Effector CD8-positive, alpha-beta T cell (primary cell): Measurements from ENCODE around the gene LTN1.

Experiments used
- DNase-seq: peaks from one replicate; lab custom pipeline; 2025; lab: John Stamatoyannopoulos, UW

Gene LTN1

GRCh38 chr21:28928578-28929420, 63.9 kb downstream of the LTN1 start:
- DNase-seq, result no peak

GRCh38 chr21:28927130-28927529, 65.5 kb downstream of the LTN1 start:
- no peak for DNase-seq

- DNase-seq, result no peak
Observed at GRCh38 chr21:28923439-28923975, 69.2 kb downstream of the LTN1 start.

GRCh38 chr21:28922368-28922767, 70.3 kb downstream of the LTN1 start:
- no peak for DNase-seq

GRCh38 chr21:28916150-28916893, 76.4 kb downstream of the LTN1 start:
- DNase-seq, result no peak

- DNase-seq, result no peak
Observed at GRCh38 chr21:28913071-28913470, 79.6 kb downstream of the LTN1 start.

GRCh38 chr21:28910280-28910887, 82.3 kb downstream of the LTN1 start:
- no peak for DNase-seq

GRCh38 chr21:28908351-28908750, 84.3 kb downstream of the LTN1 start:
- DNase-seq, result no peak

- no peak for DNase-seq
Observed at GRCh38 chr21:28906841-28907240, 85.8 kb downstream of the LTN1 start.

- no peak for DNase-seq
Observed at GRCh38 chr21:28906236-28906635, 86.4 kb downstream of the LTN1 start.

GRCh38 chr21:28904961-28905435, 87.7 kb downstream of the LTN1 start:
- no peak for DNase-seq

GRCh38 chr21:28903448-28903847, 89.2 kb downstream of the LTN1 start:
- DNase-seq, result no peak

GRCh38 chr21:28900481-28900880, 92.2 kb downstream of the LTN1 start:
- DNase-seq, result no peak

- no peak for DNase-seq
Observed at GRCh38 chr21:28899744-28900143, 92.9 kb downstream of the LTN1 start.

GRCh38 chr21:28899220-28899619, 93.5 kb downstream of the LTN1 start:
- no peak for DNase-seq

GRCh38 chr21:28893687-28894086, 99.0 kb downstream of the LTN1 start:
- no peak for DNase-seq

GRCh38 chr21:28892199-28893111, 100.2 kb downstream of the LTN1 start:
- no peak for DNase-seq

- DNase-seq, result no peak
Observed at GRCh38 chr21:28885853-28886177, 106.9 kb downstream of the LTN1 start.

- peak; percentile 77 for DNase-seq
Observed at GRCh38 chr21:28884976-28885852, 107.5 kb downstream of the LTN1 start.

GRCh38 chr21:28884481-28884880, 108.2 kb downstream of the LTN1 start:
- DNase-seq, result no peak
